Ishikawa (cell line): Measurements from ENCODE around the gene SERPINB11.

Source experiments
- CEBPB ChIP-seq: IDR thresholded peaks from 2 replicates; pipeline ENCODE4 v1.6.1; 2012
- CREB1 ChIP-seq: IDR thresholded peaks from 2 replicates; pipeline ENCODE4 v1.6.1; 2012; ENCODE audit warnings: low read depth
- EGR1 ChIP-seq: IDR thresholded peaks from 2 replicates; pipeline ENCODE4 v1.6.1; 2012
- EP300 ChIP-seq: IDR thresholded peaks from 2 replicates; pipeline ENCODE4 v1.6.1; 2012; ENCODE audit warnings: borderline replicate concordance
- FOXM1 ChIP-seq: IDR thresholded peaks from 2 replicates; pipeline ENCODE4 v1.6.1; 2012; ENCODE audit warnings: low read depth, borderline replicate concordance
- MAX ChIP-seq: IDR thresholded peaks from 2 replicates; pipeline ENCODE4 v1.6.1; 2012
- NFIC ChIP-seq: IDR thresholded peaks from 2 replicates; pipeline ENCODE4 v1.6.1; 2012
- RAD21 ChIP-seq: IDR thresholded peaks from 2 replicates; pipeline ENCODE4 v1.6.1; 2012; ENCODE audit warnings: low read depth
- REST ChIP-seq: IDR thresholded peaks from 2 replicates; pipeline ENCODE4 v1.6.1; 2012; ENCODE audit warnings: low read depth, mild to moderate bottlenecking
- TAF1 ChIP-seq: IDR thresholded peaks from 2 replicates; pipeline ENCODE4 v1.6.1; 2012; ENCODE audit warnings: low read depth, mild to moderate bottlenecking
- TCF12 ChIP-seq: IDR thresholded peaks from 2 replicates; pipeline ENCODE4 v1.6.1; 2012; ENCODE audit warnings: low read depth
- TEAD4 ChIP-seq: IDR thresholded peaks from 2 replicates; pipeline ENCODE4 v1.6.1; 2012
- USF1 ChIP-seq: IDR thresholded peaks from 2 replicates; pipeline ENCODE4 v1.6.1; 2012
- YY1 ChIP-seq: IDR thresholded peaks from 2 replicates; pipeline ENCODE4 v1.6.1; 2012; ENCODE audit warnings: low read depth
- ZBTB7A ChIP-seq: IDR thresholded peaks from 2 replicates; pipeline ENCODE4 v1.6.1; 2012; ENCODE audit warnings: low read depth

Gene SERPINB11

GRCh38 chr18:63700501-63700900 lies 2.3 kb upstream of the SERPINB11 start:
- no peak for TF ChIP-seq CEBPB
- no peak for TF ChIP-seq USF1
- TF ChIP-seq ZBTB7A = no peak

- TF ChIP-seq FOXM1 = no peak
- no peak for TF ChIP-seq EP300
- no peak for TF ChIP-seq REST
- TF ChIP-seq CEBPB = no peak
- TF ChIP-seq RAD21 = no peak
- TF ChIP-seq USF1 = no peak
- TF ChIP-seq TAF1 = no peak
- no peak for TF ChIP-seq CREB1
- no peak for TF ChIP-seq ZBTB7A
- no peak for TF ChIP-seq NFIC
- TF ChIP-seq TEAD4 = no peak
- TF ChIP-seq TCF12 = no peak
- no peak for TF ChIP-seq MAX
Observed at GRCh38 chr18:63701952-63702351, 808 bp upstream of the SERPINB11 start.

GRCh38 chr18:63705401-63705800 lies 2.6 kb downstream of the SERPINB11 start:
- TF ChIP-seq TEAD4 = no peak
- TF ChIP-seq CEBPB = no peak
- TF ChIP-seq RAD21 = no peak
- no peak for TF ChIP-seq CREB1
- TF ChIP-seq EP300 = no peak
- TF ChIP-seq ZBTB7A = no peak
- TF ChIP-seq MAX = no peak
- no peak for TF ChIP-seq TAF1
- TF ChIP-seq USF1 = no peak
- TF ChIP-seq FOXM1 = no peak

GRCh38 chr18:63707816-63708215 lies 5.1 kb downstream of the SERPINB11 start:
- TF ChIP-seq YY1 (no peak), NFIC (no peak), RAD21 (no peak), FOXM1 (no peak), CEBPB (no peak), MAX (no peak), TCF12 (no peak), USF1 (no peak), EGR1 (no peak), TAF1 (no peak), REST (no peak), TEAD4 (no peak), CREB1 (no peak)

GRCh38 chr18:63708650-63709049 lies 5.9 kb downstream of the SERPINB11 start:
- TF ChIP-seq TEAD4 (no peak), RAD21 (no peak), CREB1 (no peak), EP300 (no peak), EGR1 (no peak), USF1 (no peak)
